Measurements from ENCODE around the gene SMYD3.

DNA sequence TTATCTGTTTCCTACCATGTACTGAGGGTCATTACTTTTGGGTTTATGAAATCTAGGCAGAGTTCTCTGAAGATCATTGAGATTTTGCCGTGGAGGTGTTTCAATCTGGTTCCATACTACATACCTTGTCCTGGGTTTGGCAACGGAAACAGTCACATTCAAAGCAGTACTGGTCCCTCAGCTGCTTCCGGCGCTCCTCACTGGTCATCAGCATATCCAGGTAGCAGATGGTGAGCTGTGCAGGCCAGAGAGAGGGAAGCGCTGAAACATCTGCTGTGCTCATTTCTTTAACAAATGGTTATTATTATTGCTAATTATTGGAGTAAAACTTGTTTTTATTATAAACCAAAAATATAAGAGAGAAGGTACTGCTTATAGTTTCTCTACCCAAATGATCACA, 591.7 kb downstream of the SMYD3 start:
- TF ChIP-seq, protein P1, sequence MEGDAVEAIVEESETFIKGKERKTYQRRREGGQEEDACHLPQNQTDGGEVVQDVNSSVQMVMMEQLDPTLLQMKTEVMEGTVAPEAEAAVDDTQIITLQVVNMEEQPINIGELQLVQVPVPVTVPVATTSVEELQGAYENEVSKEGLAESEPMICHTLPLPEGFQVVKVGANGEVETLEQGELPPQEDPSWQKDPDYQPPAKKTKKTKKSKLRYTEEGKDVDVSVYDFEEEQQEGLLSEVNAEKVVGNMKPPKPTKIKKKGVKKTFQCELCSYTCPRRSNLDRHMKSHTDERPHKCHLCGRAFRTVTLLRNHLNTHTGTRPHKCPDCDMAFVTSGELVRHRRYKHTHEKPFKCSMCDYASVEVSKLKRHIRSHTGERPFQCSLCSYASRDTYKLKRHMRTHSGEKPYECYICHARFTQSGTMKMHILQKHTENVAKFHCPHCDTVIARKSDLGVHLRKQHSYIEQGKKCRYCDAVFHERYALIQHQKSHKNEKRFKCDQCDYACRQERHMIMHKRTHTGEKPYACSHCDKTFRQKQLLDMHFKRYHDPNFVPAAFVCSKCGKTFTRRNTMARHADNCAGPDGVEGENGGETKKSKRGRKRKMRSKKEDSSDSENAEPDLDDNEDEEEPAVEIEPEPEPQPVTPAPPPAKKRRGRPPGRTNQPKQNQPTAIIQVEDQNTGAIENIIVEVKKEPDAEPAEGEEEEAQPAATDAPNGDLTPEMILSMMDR (IDR thresholded peaks at IDR 0.05; ENCODE audit: low read depth, low read length, poor library complexity, severe bottlenecking), result no peak
- TF ChIP-seq EZH2phosphoT487 (IDR thresholded peaks at IDR 0.05; ENCODE audit: borderline replicate concordance, low read length), result no peak

All from DOHH2 (cell line).